Activated CD8-positive, alpha-beta T cell treated with anti-CD3 and anti-CD28 coated beads for 36 hours (primary cell): ENCODE results near the gene PMVK. TPM values are rescaled to one million over a fixed set of nuclear protein-coding genes. Genes with fewer than 3 reads are reported as not detected.

ENCODE experiments used
- ATAC-seq: fragments of 200-7000 bp; cut with Tn5 transposase; one replicate; pipeline ENCODE4 v1.10.0; 2021; ENCODE audit warnings: mild to moderate bottlenecking, moderate library complexity
- CTCF ChIA-PET: fragments of 350-600 bp; sonication (Branson Sonifier 250); formaldehyde crosslinking; loops from one replicate; lab custom pipeline; 2021; ENCODE audit warnings: antibody characterized with exemption; lab: Charles Lee
- POLR2A ChIA-PET: fragments of 350-600 bp; sonication (Branson Sonifier 250); formaldehyde crosslinking; loops from one replicate; lab custom pipeline; 2021; ENCODE audit warnings: antibody characterized with exemption; lab: Charles Lee
- DNase-seq: peaks from one replicate; pipeline ENCODE4 v3.0.0-alpha.2; 2020
- H3K27ac Mint-ChIP-seq: one replicate; pipeline ENCODE4 v1.8.0; 2021; ENCODE audit warnings: mild to moderate bottlenecking, mixed read lengths
- H3K27me3 Mint-ChIP-seq: one replicate; pipeline ENCODE4 v1.8.0; 2021; ENCODE audit warnings: mixed read lengths
- H3K36me3 Mint-ChIP-seq: one replicate; pipeline ENCODE4 v1.8.0; 2021; ENCODE audit warnings: low read depth, mixed read lengths
- H3K4me1 Mint-ChIP-seq: one replicate; pipeline ENCODE4 v1.8.0; 2021; ENCODE audit warnings: low read depth, mixed read lengths
- H3K4me3 Mint-ChIP-seq: one replicate; pipeline ENCODE4 v1.8.0; 2021; ENCODE audit warnings: mild to moderate bottlenecking, moderate library complexity, mixed read lengths
- H3K9me3 Mint-ChIP-seq: one replicate; pipeline ENCODE4 v1.8.0; 2021; ENCODE audit warnings: mixed read lengths
- CTCF ChIP-seq: fragments of 200-600 bp; IDR thresholded peaks from one replicate; pipeline ENCODE4 v1.8.0; 2022; ENCODE audit warnings: antibody characterized with exemption, mild to moderate bottlenecking
- intact Hi-C: fragments of 100-400 bp; cut with micrococcal nuclease; formaldehyde crosslinking; loops from one replicate; pipeline ENCODE4 v1.10.0; 2022
- total RNA-seq, 2 experiments: library from RNA; stranded (reverse); gene quantifications; one replicate each; pipeline ENCODE4 v1.2.3, GENCODE V29; 2021

Gene PMVK
- total RNA-seq, 2 experiments from 2014 or later, result 32.3 to 33.2 TPM

DNA sequence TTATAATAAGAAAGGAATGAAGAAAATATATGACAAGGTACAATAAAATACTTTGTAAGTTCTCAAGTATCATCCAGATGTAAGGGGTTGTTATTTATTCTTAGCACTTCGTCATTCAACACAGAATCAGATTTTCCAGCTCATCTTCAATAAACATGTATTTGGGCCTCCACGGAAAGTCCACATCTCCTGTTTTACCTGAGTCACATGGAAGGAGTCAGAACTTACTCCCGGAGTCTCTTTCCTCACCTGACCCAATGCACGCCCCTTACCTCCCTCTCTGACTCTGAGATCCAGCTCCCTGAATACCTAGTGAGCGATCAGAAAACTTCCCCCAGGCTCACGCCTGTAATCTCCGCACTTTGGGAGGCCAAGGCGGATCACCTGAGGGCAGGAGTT lies 1.5 kb upstream of the PMVK start:
- peaks cover 62% of the 10 kb centered on the region for H3K4me1 Mint-ChIP-seq
- TF ChIP-seq CTCF, result no peak
- no peaks in the 10 kb centered on the region for H3K27me3 Mint-ChIP-seq
- peaks cover 2% of the 10 kb centered on the region for H3K36me3 Mint-ChIP-seq
- DNase-seq, result no peak
- H3K4me3 Mint-ChIP-seq, result peak overlapping the region; percentile 88
- no peak for ATAC-seq
- no peaks in the 10 kb centered on the region for H3K9me3 Mint-ChIP-seq
- POLR2A ChIA-PET, result interaction anchor here (0.6 to 2.2 kb wide), 5 partner anchors 8 to 74 kb away, joined by 3 to 7 read pairs (median 6); no protein-coding TSS in a partner anchor
- intact Hi-C loops, result no loop called here
- H3K27ac Mint-ChIP-seq, result peak overlapping the region; percentile 98
- CTCF ChIA-PET, result interaction anchor here (0.8 to 5.8 kb wide), 7 partner anchors 15 to 378 kb away, joined by 3 to 49 read pairs (median 4); partner anchors contain the start of gene PBXIP1

GRCh38 chr1:154937085-154937987 lies 817 bp upstream of the PMVK start:
- DNase-seq, result peak; percentile 94
- Mint-ChIP-seq H3K4me1 (peaks cover 55% of the 10 kb centered on the region), H3K27ac (peak overlapping the region; percentile 98), H3K36me3 (peaks cover 4% of the 10 kb centered on the region), H3K4me3 (peak overlapping the region; percentile 88), H3K27me3 (no peaks in the 10 kb centered on the region), H3K9me3 (no peaks in the 10 kb centered on the region)
- intact Hi-C loops, result no loop called here
- ChIA-PET POLR2A (interaction anchor here (1.0 to 2.2 kb wide), 14 partner anchors 8 to 456 kb away, joined by 3 to 8 read pairs (median 4); partner anchors contain the start of genes FLAD1, PBXIP1 and PYGO2), CTCF (interaction anchor here (0.8 to 5.8 kb wide), 18 partner anchors 16 to 378 kb away, joined by 3 to 49 read pairs (median 4); partner anchors contain the start of genes ADAM15, PBXIP1, PYGO2 and SHC1)
- ATAC-seq, result peak; percentile 80
- TF ChIP-seq CTCF, result no peak

GRCh38 chr1:154935749-154936554 lies 567 bp downstream of the PMVK start:
- no peak for TF ChIP-seq CTCF
- intact Hi-C loops, result no loop called here
- ChIA-PET CTCF (interaction anchor here (0.6 to 5.8 kb wide), 22 partner anchors 9 to 376 kb away, joined by 3 to 49 read pairs (median 4); partner anchors contain the start of genes ADAM15, CHRNB2, KRTCAP2 and PBXIP1), POLR2A (interaction anchor here (0.7 to 2.2 kb wide), 20 partner anchors 9 to 455 kb away, joined by 3 to 8 read pairs (median 4); partner anchors contain the start of genes FLAD1, PBXIP1 and PYGO2)
- H3K9me3 Mint-ChIP-seq, result no peaks in the 10 kb centered on the region
- H3K27ac Mint-ChIP-seq, result peak overlapping the region; percentile 98
- H3K4me1 Mint-ChIP-seq, result peaks cover 42% of the 10 kb centered on the region
- ATAC-seq (no peak), DNase-seq (no peak)
- peaks cover 4% of the 10 kb centered on the region for H3K36me3 Mint-ChIP-seq
- peak overlapping the region; percentile 88 for H3K4me3 Mint-ChIP-seq
- no peaks in the 10 kb centered on the region for H3K27me3 Mint-ChIP-seq

- ChIA-PET CTCF (interaction anchor here (0.6 to 1.8 kb wide), 3 partner anchors 10 to 89 kb away, joined by 3 to 4 read pairs (median 3); no protein-coding TSS in a partner anchor), POLR2A (interaction anchor here (0.5 kb wide), 1 partner anchor 201 kb away, joined by 3 read pairs; no protein-coding TSS in a partner anchor)
- DNase-seq, result no peak
- Mint-ChIP-seq H3K36me3 (peaks cover 9% of the 10 kb centered on the region), H3K27me3 (no peaks in the 10 kb centered on the region), H3K9me3 (no peaks in the 10 kb centered on the region), H3K4me3 (no peak overlapping the region), H3K27ac (no peak overlapping the region), H3K4me1 (peaks cover 31% of the 10 kb centered on the region)
- no peak for TF ChIP-seq CTCF
- intact Hi-C loops, result no loop called here
- no peak for ATAC-seq
Observed at GRCh38 chr1:154934358-154934948, 2.1 kb downstream of the PMVK start.
